Urothelium cell line (cell line): Measurements from ENCODE around the gene MAML3.
A peak's percentile ranks its signal among the peaks of the same experiment; 100 is the strongest.

Source experiments
- DNase-seq: peaks from one replicate; pipeline ENCODE4 v3.0.0; 2011; ENCODE audit warnings: low spot score, mixed read lengths
- FAIRE-seq: peaks from 2 replicates; lab custom pipeline; 2011; peaks lifted over from hg19 to GRCh38; lab: Jason Lieb, UNC

Gene MAML3

DNA sequence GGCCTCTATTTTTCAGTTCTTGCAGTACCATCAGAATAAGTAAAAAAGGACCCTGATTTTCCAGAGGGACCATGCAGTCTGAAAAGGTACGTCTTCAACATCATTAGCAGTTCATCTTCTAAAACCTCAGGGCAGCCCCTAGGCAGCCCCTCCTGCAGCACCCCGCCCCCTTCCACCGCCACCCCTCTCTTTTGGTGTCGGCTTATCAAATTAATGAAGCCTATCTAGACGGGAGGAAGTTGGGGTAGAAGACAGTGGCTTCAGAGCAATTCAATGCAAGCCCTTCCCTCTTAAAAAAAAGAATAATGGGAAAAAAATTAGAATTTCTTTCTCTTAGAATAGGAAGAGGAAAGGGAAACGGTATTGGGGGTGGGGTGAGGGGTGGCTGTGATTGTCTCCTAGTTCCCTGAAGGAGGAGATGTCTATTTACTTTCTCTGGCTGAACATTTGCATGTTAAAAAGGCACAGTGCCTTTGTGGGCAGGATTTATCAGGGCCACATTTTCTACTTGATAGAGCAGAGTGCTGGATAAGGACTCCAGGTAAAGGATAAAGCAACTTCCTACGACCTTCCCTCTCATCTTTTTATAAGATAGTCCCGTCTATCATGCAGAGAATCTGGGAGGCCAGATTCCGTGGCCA, 329.0 kb downstream of the MAML3 start:
- FAIRE-seq: no peak

DNA sequence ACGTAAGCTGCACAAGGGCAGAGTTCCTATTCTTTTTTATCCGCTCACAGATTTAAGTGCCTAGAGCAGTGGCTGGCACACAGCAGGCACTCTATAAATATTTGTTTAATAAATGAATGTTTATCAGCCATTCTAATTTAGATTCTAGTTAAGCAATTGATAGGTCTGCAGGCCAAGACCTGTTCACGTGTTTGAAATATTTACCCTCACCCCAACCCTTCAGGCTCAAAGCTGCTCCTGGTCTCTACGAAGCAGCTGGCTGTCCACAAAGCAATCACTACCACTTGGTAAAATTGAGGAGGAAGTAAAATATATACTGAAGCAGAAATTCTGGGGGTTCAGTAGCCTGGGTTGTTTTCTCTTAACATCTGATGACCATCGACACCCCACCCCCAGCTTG, 330.2 kb downstream of the MAML3 start:
- DNase-seq (no peak), FAIRE-seq (no peak)

More for the DNA sequence above, 329.0 kb downstream of the MAML3 start:
- DNase-seq: no peak

DNA sequence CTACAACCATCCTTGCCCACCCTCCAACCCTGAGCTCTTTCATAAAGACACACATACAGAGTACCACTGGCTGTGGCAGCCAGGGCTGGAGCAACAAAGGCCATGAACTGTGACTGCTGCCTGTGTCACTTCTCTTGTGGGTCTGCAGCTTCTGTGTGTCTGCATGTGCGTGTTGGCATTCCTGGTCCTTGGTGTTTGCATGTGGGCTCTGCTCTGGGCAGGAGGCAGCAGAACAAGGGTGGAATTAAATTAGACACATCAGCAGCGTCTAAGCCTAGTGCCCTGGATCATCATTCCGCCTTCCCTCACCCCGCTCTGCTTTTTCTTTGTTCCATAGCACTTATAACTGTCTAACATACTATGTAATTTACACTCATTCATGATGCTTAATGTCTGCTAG, 330.6 kb downstream of the MAML3 start:
- FAIRE-seq (no peak), DNase-seq (no peak)

DNA sequence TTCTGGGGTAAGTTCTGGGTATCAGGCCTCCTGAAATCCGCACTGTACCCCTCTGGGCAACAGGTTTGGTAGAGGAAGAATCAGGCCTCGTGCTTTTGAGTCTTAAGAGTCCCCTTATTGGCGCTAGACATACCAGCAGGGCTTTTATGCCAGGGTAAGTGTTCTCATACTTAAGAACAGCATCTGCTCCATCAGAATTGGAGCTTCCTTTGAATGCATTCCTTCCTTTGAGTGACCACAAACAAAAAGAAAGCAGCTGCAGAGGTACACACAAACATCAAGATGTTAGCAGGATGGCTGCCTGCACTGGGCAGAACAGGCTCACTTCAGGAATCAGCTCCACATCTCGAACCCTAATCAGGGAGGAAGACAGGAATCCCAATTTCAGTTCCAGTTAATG, 331.6 kb downstream of the MAML3 start:
- DNase-seq (no peak), FAIRE-seq (no peak)

DNA sequence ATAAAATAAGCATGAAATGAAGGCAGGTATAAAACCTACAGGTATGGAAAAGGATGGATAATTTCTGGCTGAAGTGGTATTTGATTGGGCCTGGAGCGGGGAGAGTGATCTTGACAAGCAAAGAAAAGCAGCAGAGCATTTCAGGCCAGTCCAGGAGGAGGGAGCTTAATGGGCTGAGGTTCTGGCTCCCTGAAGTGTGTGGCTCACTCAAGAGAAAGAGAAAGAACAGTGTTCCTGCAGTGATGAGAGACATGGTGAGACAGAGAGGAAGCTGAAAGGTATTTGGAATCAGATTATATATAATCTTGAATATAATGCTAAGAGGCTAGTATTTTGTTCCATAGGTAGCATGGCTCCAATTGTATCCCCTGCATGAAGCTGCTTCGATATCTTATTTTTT, 334.9 kb downstream of the MAML3 start:
- DNase-seq (no peak), FAIRE-seq (no peak)

DNA sequence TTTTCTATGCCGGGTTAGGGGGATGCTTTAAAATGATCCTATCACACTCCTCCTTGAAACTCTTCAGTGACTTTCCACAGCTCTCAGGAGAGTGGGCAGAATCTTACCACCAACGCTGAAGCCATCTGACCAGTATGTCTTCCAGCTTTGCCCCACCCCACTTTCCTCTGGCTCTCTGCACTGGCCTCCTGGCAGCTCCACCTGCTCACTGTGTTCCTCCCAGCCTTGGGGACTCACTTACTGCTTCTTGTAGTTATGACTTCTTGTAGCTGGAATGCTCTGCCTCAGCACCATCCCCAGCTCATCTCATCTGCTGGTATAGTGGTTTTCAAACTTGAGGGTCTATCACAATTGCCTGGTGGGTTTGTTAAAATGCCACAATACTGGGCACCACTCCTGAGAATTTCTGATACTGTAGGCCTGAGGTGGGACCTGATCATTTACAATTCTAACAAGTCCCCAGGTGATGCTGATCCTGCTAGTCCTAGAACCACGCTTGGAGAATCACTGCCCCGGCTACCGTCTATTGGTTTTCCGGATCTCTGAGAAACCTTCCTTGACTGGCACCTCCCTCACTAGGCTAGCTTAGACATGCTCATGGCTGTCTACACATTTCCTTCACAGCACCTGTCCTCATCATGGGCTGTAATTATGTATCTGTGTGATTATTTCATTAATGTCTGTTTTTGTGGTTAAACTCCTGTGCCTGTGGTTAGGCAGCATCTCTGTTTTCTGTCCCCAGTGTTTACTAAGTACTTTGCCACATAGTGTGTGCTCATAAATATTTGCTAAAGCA, 336.1 kb downstream of the MAML3 start:
- DNase-seq: no peak
- no peak for FAIRE-seq

DNA sequence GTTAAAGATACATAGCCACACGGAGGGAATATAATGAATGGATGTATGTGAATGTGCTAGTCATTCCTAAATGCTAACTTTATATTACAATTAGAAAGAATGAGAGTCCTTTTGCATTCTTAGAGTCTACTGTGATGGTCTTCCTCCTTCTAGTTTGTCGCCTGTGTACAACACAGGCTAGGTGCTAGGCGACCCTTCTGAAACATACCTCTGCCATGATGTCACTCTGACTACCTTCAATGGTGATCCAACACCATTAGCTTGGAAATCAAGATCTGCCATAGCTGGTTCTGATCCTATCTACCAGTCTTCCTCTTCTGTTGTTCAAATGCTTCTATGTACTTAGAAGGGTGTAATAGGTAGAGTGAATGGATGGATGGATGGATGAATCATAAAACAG, 337.1 kb downstream of the MAML3 start:
- DNase-seq: peak; percentile 6

DNA sequence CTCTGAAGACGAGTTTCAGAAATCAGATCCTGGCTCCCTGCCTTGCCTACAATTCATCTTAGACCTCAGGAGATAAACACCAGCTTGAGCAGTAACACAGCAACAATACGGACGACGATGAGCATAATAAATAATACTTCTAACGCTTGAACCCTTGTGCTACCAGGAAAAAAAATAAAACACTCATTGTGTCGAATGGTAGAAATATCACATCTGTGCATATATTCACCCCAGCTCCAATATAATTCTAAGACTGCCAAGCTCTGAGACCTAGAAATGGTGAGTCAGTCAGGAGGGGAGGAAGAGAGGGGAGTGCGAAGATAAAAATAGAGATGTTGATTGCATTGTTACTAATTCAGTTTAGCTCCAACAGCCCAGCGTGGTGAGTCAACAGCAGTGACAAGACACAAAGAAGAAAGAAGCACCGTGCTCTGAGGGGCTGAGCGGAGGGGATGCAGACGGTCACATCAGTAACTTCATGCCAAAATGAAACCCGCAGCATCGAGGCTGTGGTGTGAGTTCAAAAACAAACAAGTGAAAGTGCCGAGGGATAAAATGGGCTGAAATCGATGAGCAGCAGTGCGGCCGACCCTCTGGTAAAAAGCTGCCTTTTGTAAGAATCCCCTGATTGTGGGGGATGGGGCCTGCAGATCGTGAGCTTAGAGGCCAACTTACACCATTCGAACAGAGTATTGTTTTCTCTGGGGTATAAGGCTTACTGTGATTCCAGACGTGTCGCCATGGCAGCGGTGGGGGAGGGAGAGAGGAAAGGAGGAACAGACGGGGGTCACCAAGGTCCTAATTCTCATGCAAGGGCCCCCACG, 338.0 kb downstream of the MAML3 start:
- FAIRE-seq (peak; percentile 13), DNase-seq (peak; percentile 64)

More for the DNA sequence above, 337.1 kb downstream of the MAML3 start:
- no peak for FAIRE-seq

DNA sequence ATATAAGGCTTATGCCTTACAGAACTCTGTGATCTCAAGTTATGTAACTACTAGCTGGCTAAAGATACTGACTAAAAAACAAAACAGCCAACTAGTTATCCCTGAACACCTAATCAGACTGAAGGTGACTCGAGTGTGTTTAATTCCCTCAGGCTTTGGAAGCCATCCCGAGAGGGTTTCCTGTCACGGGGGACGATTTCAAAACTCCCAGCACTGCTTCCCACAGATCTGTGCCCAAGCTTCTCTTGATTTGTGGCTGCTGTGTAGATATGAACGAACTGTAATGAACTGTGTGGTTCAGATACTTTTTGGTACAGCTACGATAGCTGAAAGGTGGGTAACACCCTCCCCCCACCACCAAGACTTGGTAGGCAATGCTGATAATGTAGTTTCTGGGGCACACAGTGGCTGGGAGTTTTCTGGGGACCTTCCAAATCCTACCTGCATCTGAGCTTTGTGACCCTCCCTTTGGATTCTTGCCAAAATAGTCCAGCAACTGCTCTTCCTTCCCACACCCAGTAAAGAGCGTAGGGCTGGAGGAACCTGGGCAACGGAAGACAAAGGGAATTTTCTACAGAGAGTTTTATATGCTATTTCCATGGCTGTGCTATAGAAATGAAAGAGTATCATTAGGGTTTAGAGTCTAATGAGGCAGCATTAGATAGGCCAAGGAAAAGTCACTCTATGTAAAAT, 339.5 kb downstream of the MAML3 start:
- FAIRE-seq (no peak), DNase-seq (peak; percentile 20)

DNA sequence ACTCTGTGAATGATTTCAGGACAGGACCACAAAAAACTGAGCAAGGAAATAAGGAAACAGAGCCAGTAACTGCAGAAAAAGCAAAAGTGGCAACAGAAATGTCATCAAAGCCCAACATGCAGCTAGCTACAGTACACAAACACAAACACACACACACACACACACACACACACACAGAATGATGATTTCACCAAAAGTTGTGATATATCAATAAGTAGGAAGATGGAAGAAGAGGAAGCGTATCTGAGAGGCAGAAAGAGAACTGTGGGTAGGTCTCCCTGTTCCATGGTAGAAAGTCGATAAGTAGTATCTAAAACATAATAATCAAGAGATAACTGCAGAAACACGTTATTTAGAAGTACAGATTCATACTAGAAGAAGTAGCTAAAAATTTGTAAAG, 340.1 kb downstream of the MAML3 start:
- DNase-seq (no peak), FAIRE-seq (no peak)

DNA sequence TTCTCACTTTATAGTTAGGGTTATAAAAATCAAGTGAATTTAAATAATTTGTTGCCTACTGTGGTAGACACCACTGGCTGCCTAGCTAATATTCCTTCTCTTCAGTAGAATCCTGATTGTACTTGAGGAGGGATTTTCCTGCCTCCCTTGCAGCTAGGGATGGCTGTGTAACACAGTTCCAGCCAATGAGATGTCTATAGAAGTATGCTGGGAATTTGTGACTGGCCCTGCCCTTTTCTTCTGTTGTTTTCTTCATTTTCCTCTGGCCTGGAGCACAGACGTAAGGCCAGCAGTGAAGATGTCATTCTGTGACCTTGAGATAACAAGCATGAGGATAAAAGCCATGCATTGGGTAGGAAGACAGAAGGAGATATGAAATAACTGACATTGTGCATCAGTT, 343.3 kb downstream of the MAML3 start:
- FAIRE-seq: no peak

DNA sequence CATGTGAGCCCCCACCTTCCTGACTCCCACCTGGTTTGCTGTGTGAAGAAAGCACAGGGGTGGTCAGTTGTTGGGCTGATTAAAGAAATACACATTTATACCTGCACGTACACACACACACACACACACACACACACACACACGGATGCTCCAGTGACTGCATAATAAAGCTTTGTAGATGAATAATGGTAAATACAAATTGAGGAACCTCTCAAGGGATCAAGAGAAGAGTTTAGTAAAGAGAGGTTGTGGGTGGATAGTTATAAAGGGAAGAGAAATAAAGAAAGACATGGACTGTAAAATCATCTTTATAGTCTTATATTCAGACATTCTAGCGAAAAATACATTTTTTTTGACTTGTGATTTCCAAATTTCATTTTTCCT, 344.2 kb downstream of the MAML3 start:
- DNase-seq: no peak
- FAIRE-seq: no peak

More for the DNA sequence above, 343.3 kb downstream of the MAML3 start:
- DNase-seq: no peak

DNA sequence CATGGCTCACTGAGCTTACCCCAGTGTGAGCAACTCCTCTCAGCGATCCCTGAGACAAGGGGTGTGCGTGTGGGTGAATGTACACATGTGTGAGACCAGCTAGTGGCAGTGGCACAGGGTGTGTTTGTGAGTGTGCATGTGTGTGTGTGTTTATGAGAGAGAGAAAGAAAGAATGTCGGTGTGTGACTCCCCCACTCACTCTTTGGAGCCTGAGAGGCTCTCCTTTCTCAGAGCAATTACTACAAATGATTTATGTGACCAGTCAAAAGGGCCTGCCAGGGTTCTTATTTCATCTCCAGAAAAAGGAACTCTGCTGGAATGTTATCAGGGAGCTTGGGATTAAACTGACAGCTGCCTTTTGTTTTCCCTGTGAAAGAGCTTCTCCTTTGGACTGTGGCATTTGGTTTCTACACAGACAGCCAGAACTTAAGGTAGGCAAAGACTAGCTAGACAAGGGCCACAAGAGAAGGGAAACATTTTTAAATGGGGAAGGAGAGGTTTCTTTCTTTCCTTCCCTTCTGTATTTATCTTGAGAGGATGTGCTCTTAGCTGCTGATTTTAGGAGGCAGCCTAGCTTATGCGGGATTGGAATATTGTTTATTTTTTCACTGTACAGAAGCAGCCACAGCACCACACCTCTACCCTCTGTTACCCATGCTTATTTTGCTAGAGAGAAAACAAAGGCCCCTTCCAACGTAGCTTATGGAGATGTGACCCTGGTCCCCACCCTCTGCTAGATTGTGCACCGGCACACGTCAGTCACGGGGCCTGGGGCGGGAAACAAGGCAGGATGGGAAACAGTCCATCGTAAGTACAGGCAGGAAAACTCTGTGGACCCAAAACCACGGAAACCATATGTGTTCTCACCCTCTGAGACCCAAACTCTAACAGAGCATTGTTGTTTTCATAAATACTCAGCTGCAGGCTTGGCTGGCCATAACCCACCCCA, 344.9 kb downstream of the MAML3 start:
- DNase-seq (no peak), FAIRE-seq (no peak)

DNA sequence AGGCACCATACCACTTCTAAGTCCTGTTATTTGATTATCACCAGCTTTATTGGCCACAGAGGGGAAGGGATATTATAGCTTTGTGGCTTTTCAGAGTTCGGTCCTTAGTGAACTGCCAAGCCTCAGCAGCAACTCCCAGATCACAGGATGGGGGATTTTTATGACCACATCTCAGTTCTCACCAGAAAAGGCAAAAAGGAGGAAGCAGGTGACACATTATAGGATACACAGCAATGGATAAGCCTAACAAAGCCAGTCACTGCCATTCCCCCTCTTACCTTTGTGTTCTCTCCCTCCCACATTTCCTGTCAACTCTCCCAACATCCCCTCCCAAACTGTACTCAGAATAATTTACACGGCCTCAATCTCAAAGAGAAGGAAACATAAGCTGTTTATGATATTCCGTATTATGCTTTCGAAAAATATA, 345.6 kb downstream of the MAML3 start:
- DNase-seq (no peak), FAIRE-seq (no peak)

DNA sequence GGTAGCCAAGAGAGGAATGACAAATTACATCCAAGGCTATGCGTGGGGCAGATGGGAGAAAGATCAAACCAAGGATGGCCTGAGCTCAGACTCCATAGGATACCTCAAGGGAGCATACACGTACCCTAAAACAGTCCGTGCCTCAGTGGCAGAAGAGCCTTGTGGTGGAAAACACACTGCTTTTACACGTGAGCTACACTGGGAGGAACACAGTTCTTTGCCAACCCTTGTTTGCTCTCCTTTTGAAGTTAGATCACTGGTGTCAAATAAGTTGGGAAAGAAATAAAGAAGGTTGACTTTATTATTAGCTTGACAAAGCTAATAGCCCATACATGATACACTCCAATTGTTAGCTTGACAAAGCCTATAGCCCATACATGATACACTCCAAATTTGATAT, 346.5 kb downstream of the MAML3 start:
- FAIRE-seq (no peak), DNase-seq (no peak)

DNA sequence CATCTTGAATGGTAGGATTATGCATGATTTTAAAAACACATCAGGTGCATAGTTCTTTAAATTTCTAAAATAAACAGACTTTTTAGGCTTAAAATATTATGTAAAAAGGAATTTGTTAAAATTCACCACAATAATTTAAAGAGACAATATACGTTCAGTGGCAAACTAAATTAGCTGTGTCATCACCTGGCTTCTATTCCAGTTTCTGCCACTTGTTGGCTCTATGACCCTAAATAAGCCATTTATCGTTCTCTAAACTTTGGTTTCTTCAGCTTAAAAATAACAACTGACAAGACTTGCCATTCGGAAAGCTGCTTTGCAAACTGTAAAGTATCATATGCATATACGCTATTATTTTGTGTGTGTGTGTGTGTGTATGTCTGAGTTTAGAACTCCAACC, 347.1 kb downstream of the MAML3 start:
- DNase-seq: no peak
- FAIRE-seq: no peak

DNA sequence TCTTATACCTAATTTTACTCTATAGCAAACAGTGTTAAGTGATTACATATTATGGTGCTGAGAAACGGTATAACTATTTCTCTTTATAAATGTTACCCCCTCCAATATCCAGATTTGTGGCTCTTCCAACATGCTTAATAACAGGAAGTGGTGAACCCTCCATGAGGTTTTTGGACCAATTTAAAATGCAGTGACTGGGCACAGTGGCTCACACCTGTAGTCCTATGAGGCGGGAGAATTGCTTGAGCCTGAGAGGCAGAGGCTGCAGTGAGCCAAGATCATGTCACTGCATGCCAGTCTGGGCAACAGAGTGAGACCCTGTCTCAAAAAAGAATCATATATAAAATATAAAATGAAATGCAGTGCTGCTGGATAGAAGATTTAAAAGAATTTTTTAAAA, 351.1 kb downstream of the MAML3 start:
- no peak for DNase-seq
- no peak for FAIRE-seq

DNA sequence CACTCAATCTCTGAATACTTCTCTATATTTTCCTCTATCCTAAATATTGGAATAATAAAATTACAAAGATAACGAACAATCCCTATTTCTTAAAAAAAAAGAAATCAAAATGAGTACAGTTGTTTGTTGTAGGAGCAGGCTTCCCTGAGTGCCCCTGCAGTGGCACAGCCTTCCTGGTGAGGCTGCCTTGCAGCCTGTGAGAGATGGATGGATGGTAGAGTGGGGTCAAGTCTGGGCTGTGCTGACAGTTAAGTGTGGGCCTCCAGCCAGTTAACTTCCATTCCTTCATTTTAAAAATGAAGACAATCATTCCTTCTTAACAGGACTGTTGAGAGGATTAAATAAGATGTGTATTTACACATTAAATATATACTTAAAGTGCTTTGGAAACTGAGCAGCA, 351.5 kb downstream of the MAML3 start:
- DNase-seq (no peak), FAIRE-seq (no peak)

DNA sequence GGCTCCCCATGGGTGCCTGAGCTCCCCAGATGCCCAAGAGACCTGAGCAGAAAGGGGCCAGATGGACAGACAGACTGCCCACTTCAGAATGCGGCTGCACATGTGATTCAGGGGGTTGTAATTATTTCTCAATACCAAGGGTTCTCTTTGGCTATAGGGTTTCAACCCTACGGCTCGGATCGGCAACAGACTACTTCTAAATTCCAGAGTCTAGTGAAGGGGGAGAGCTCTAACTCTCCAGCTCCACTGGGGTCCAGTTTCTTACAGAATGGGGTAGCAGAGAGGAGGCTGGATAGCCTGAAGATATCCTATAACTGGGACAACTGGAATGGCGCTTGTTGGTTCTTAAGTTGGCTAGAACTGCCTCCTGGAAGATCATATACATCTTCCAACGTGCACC, 352.1 kb downstream of the MAML3 start:
- no peak for FAIRE-seq

DNA sequence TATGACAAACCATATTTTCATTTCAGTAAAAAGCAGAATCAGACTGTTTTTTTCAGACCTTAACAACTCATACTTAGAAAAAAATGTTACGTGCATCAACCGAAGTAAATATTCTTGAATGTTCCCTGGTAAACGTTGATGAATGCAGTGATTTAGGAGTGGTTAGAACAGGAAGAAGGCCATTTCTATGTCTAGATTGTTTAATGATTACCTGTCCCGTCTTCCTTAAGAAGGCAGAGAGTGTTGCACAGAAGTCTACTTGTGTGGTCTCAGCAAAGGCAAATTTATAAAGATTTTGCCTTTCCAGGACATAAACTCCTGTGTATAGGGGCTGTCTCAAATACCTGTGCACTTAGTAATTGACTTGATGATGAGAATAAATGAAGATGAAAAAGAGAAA, 353.9 kb downstream of the MAML3 start:
- FAIRE-seq (no peak), DNase-seq (no peak)

More for the DNA sequence above, 352.1 kb downstream of the MAML3 start:
- DNase-seq: no peak
